ENCODE results near the gene DCDC2C. TPM values are rescaled to one million over a fixed set of nuclear protein-coding genes. Genes with fewer than 3 reads are reported as not detected.

Gene DCDC2C
- total and polyA plus RNA-seq, 2 experiments from 2014 or later = 0.45 TPM; not detected in 1

DNA sequence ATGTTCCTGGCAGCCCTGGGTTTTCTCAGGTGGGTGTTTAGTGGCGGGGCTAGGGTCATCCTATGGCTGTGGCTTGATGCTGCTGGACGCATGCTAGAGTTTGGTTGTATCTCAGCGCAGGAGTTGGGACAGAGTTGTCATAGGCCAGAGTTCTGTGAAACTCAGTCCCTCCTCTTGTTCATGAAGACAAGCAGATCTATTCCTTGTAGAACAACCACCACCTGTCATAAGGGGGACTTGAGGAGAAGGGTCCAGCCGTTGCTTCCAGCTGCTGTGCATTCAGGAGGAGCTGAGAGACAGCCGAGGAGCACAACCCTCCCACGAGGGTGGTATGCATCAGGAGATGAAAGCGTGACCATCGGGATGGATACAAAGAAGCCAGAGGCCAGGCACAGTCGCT lies 26.4 kb downstream of the DCDC2C start (continued):
- TF ChIP-seq EZH2phosphoT487 (IDR thresholded peaks at IDR 0.05; ENCODE audit: unreplicated experiment) = no peak
- TF ChIP-seq JUNB (IDR thresholded peaks at IDR 0.05; ENCODE audit: unreplicated experiment) = no peak
- TF ChIP-seq, protein P1, sequence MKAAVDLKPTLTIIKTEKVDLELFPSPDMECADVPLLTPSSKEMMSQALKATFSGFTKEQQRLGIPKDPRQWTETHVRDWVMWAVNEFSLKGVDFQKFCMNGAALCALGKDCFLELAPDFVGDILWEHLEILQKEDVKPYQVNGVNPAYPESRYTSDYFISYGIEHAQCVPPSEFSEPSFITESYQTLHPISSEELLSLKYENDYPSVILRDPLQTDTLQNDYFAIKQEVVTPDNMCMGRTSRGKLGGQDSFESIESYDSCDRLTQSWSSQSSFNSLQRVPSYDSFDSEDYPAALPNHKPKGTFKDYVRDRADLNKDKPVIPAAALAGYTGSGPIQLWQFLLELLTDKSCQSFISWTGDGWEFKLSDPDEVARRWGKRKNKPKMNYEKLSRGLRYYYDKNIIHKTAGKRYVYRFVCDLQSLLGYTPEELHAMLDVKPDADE (IDR thresholded peaks at IDR 0.05) = no peak
- no peak for TF ChIP-seq CREB1 (CRISPR knock-in tag; IDR thresholded peaks at IDR 0.05; ENCODE audit: low read depth)
- TF ChIP-seq EZH2 (IDR thresholded peaks at IDR 0.05; ENCODE audit: low read depth, unreplicated experiment) = no peak

DNA sequence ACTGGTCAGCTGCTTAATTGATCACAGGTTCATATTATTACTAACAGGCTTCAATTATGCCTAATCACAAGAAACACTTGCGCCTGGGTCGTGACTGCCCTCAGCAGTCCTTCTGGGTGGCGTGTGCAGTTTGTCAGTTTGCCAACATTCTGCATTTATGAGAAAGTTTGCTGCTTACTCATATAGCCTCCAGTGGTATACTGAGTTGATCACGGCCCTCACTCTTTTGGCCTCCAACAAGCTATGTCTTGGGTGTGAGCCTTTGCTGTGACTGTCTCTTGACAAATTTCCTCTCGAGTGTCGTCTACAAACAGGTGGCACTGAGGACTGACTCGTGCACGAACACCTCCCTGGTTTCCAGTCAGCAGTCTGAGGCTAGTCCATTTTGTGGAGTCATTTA lies 27.3 kb downstream of the DCDC2C start:
- H3K27ac ChIP-seq (ENCODE audit: low read depth) = no peak overlapping the region
- no peaks in the 10 kb centered on the region for H4K20me1 ChIP-seq (replicated peaks; ENCODE audit: insufficient read depth)
- H3K4me3 Mint-ChIP-seq = no peak overlapping the region
- H3F3A ChIP-seq (replicated peaks; ENCODE audit: low read depth) = no peaks in the 10 kb centered on the region
- H2AFZ ChIP-seq = no peak overlapping the region
- no peaks in the 10 kb centered on the region for H3K9me2 ChIP-seq (ENCODE audit: insufficient read depth)
- H3K4me1 Mint-ChIP-seq = peaks cover 3% of the 10 kb centered on the region; the same call in 2 of the 3 replicates
- no peaks in the 10 kb centered on the region for H3K36me3 ChIP-seq (ENCODE audit: insufficient read depth)
- DNase-seq (ENCODE audit: low spot score) = no peak
- ATAC-seq = no peak
- H3K27me3 ChIP-seq (ENCODE audit: insufficient read depth) = no peaks in the 10 kb centered on the region
- TF ChIP-seq CREB1 (CRISPR knock-in tag; IDR thresholded peaks at IDR 0.05; ENCODE audit: low read depth) = no peak
- TF ChIP-seq ZNF331 (CRISPR knock-in tag; IDR thresholded peaks at IDR 0.05; ENCODE audit: low read depth) = no peak
- TF ChIP-seq, protein P1 (IDR thresholded peaks at IDR 0.05) = no peak
- TF ChIP-seq, protein P2, sequence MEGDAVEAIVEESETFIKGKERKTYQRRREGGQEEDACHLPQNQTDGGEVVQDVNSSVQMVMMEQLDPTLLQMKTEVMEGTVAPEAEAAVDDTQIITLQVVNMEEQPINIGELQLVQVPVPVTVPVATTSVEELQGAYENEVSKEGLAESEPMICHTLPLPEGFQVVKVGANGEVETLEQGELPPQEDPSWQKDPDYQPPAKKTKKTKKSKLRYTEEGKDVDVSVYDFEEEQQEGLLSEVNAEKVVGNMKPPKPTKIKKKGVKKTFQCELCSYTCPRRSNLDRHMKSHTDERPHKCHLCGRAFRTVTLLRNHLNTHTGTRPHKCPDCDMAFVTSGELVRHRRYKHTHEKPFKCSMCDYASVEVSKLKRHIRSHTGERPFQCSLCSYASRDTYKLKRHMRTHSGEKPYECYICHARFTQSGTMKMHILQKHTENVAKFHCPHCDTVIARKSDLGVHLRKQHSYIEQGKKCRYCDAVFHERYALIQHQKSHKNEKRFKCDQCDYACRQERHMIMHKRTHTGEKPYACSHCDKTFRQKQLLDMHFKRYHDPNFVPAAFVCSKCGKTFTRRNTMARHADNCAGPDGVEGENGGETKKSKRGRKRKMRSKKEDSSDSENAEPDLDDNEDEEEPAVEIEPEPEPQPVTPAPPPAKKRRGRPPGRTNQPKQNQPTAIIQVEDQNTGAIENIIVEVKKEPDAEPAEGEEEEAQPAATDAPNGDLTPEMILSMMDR (conservative IDR thresholded peaks at IDR 0.05; ENCODE audit: low read depth in 2 of 2) = no peak
- no peak for TF ChIP-seq EZH2 (IDR thresholded peaks at IDR 0.05; ENCODE audit: low read depth, unreplicated experiment)
- TF ChIP-seq POLR2AphosphoS5 (IDR thresholded peaks at IDR 0.05; ENCODE audit: low read depth) = no peak
- no peak for TF ChIP-seq EZH2phosphoT487 (IDR thresholded peaks at IDR 0.05; ENCODE audit: unreplicated experiment)
- H3K9me3 Mint-ChIP-seq = peaks cover 75% of the 10 kb centered on the region
- no peaks in the 10 kb centered on the region for H3K36me3 Mint-ChIP-seq (ENCODE audit: low read depth)
- H3K4me2 ChIP-seq = no peak overlapping the region
- no peak overlapping the region for H3K27ac Mint-ChIP-seq
- peaks cover 3% of the 10 kb centered on the region for H3K27me3 Mint-ChIP-seq (ENCODE audit: insufficient read depth, low read depth, poor library complexity)
- no peak overlapping the region for H3K4me3 ChIP-seq
- H3K79me2 ChIP-seq (replicated peaks; ENCODE audit: insufficient read depth) = no peaks in the 10 kb centered on the region
- no peaks in the 10 kb centered on the region; the same call in 1 of the 2 replicates for H3K4me1 ChIP-seq (ENCODE audit: insufficient read depth)

DNA sequence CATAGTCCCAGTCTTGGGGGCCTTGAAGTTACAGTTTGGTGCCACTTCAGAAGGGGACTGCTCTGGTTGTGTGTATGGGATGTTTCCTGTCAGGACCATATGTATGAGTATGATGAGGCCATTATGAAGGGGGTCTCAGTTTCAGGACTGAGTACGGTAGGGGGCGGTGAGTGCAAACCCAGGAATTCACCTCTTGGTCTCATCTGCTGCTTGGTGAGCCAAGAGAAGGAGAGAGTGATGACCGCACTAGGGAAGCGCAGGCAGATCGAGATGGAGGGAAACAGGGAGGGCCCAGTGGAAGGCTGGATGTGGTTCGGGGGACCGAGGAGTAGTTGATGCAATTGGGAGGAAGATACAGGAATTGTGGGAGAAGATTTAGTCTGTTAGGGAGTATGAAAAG lies 28.5 kb downstream of the DCDC2C start:
- H3K4me1 ChIP-seq (ENCODE audit: insufficient read depth) = no peaks in the 10 kb centered on the region; the same call in 1 of the 2 replicates
- DNase-seq (ENCODE audit: low spot score) (no peak), ATAC-seq (no peak)
- H3K27me3 ChIP-seq (ENCODE audit: insufficient read depth) = no peaks in the 10 kb centered on the region
- H2AFZ ChIP-seq = no peak overlapping the region
- H3K4me2 ChIP-seq = no peak overlapping the region
- H3K36me3 ChIP-seq (ENCODE audit: insufficient read depth) = no peaks in the 10 kb centered on the region
- H3K79me2 ChIP-seq (replicated peaks; ENCODE audit: insufficient read depth) = no peaks in the 10 kb centered on the region
- H3K27me3 Mint-ChIP-seq (ENCODE audit: insufficient read depth, low read depth, poor library complexity) = peaks cover 2% of the 10 kb centered on the region
- H3K36me3 Mint-ChIP-seq (ENCODE audit: low read depth) = 0 out of 3 replicates have a peak, but pooled peaks cover 4% of the 10 kb centered on the region
- H3K9me3 Mint-ChIP-seq = peaks cover 72% of the 10 kb centered on the region
- H3K4me3 ChIP-seq = no peak overlapping the region
- H4K20me1 ChIP-seq (replicated peaks; ENCODE audit: insufficient read depth) = no peaks in the 10 kb centered on the region
- H3K4me3 Mint-ChIP-seq = no peak overlapping the region
- no peaks in the 10 kb centered on the region for H3K9me2 ChIP-seq (ENCODE audit: insufficient read depth)
- no peak overlapping the region for H3K27ac Mint-ChIP-seq
- H3F3A ChIP-seq (replicated peaks; ENCODE audit: low read depth) = no peaks in the 10 kb centered on the region
- H3K4me1 Mint-ChIP-seq = peaks cover 3% of the 10 kb centered on the region; the same call in 1 of the 3 replicates
- no peak overlapping the region for H3K27ac ChIP-seq (ENCODE audit: low read depth)
- TF ChIP-seq, protein P3, sequence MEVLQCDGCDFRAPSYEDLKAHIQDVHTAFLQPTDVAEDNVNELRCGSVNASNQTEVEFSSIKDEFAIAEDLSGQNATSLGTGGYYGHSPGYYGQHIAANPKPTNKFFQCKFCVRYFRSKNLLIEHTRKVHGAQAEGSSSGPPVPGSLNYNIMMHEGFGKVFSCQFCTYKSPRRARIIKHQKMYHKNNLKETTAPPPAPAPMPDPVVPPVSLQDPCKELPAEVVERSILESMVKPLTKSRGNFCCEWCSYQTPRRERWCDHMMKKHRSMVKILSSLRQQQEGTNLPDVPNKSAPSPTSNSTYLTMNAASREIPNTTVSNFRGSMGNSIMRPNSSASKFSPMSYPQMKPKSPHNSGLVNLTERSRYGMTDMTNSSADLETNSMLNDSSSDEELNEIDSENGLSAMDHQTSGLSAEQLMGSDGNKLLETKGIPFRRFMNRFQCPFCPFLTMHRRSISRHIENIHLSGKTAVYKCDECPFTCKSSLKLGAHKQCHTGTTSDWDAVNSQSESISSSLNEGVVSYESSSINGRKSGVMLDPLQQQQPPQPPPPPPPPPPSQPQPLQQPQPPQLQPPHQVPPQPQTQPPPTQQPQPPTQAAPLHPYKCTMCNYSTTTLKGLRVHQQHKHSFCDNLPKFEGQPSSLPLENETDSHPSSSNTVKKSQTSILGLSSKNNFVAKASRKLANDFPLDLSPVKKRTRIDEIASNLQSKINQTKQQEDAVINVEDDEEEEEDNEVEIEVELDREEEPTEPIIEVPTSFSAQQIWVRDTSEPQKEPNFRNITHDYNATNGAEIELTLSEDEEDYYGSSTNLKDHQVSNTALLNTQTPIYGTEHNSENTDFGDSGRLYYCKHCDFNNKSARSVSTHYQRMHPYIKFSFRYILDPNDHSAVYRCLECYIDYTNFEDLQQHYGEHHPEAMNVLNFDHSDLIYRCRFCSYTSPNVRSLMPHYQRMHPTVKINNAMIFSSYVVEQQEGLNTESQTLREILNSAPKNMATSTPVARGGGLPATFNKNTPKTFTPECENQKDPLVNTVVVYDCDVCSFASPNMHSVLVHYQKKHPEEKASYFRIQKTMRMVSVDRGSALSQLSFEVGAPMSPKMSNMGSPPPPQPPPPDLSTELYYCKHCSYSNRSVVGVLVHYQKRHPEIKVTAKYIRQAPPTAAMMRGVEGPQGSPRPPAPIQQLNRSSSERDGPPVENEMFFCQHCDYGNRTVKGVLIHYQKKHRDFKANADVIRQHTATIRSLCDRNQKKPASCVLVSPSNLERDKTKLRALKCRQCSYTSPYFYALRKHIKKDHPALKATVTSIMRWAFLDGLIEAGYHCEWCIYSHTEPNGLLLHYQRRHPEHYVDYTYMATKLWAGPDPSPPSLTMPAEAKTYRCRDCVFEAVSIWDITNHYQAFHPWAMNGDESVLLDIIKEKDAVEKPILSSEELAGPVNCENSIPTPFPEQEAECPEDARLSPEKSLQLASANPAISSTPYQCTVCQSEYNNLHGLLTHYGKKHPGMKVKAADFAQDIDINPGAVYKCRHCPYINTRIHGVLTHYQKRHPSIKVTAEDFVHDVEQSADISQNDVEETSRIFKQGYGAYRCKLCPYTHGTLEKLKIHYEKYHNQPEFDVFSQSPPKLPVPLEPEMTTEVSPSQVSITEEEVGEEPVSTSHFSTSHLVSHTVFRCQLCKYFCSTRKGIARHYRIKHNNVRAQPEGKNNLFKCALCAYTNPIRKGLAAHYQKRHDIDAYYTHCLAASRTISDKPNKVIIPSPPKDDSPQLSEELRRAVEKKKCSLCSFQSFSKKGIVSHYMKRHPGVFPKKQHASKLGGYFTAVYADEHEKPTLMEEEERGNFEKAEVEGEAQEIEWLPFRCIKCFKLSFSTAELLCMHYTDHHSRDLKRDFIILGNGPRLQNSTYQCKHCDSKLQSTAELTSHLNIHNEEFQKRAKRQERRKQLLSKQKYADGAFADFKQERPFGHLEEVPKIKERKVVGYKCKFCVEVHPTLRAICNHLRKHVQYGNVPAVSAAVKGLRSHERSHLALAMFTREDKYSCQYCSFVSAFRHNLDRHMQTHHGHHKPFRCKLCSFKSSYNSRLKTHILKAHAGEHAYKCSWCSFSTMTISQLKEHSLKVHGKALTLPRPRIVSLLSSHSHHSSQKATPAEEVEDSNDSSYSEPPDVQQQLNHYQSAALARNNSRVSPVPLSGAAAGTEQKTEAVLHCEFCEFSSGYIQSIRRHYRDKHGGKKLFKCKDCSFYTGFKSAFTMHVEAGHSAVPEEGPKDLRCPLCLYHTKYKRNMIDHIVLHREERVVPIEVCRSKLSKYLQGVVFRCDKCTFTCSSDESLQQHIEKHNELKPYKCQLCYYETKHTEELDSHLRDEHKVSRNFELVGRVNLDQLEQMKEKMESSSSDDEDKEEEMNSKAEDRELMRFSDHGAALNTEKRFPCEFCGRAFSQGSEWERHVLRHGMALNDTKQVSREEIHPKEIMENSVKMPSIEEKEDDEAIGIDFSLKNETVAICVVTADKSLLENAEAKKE (CRISPR knock-in tag; IDR thresholded peaks at IDR 0.05) = no peak
- no peak for TF ChIP-seq ZNF114 (CRISPR knock-in tag; IDR thresholded peaks at IDR 0.05)

All from GM23338 (cell line).